A549 (cell line): Measurements from ENCODE around the gene APRT.

ENCODE experiments used
- BHLHE40 ChIP-seq: IDR thresholded peaks from 2 replicates; pipeline ENCODE4 v1.6.1; 2012; ENCODE audit warnings: low read depth, low read length, inconsistent platforms
- EP300 ChIP-seq, 2 experiments: fragments of >200 bp; sonication (Bioruptor Twin); formaldehyde crosslinking; IDR thresholded peaks; 2 replicates in 1 of 2; 3 replicates in 1 of 2; pipeline ENCODE4 v1.6.1; 2016 to 2017
- NFE2L2 ChIP-seq: fragments of 150-350 bp; conservative IDR thresholded peaks from 2 replicates; pipeline ENCODE4 v1.6.1; 2014; ENCODE audit warnings: low read length
- REST ChIP-seq: fragments of 200-600 bp; sonication (generic); IDR thresholded peaks from 2 replicates; pipeline ENCODE4 v1.6.1; 2016; ENCODE audit warnings: antibody characterized with exemption, mild to moderate bottlenecking, moderate library complexity
- RFX5 ChIP-seq: fragments of 450-650 bp; IDR thresholded peaks from 2 replicates; pipeline ENCODE4 v1.7.1; 2014; ENCODE audit warnings: antibody characterized with exemption, mild to moderate bottlenecking, moderate library complexity
- ZC3H11A ChIP-seq: fragments of 450-650 bp; IDR thresholded peaks from 2 replicates; pipeline ENCODE4 v1.6.1; 2014; ENCODE audit warnings: antibody characterized with exemption, mild to moderate bottlenecking
- TF ChIP-seq, protein P1 (sequence below): fragments of >200 bp; sonication (Bioruptor Twin); formaldehyde crosslinking; IDR thresholded peaks from 3 replicates; pipeline ENCODE4 v1.5.1; 2016

- TF ChIP-seq RFX5: no peak
- no peak for TF ChIP-seq NFE2L2
- TF ChIP-seq ZC3H11A: no peak
- no peak for TF ChIP-seq REST
- TF ChIP-seq BHLHE40: no peak
- no peak for TF ChIP-seq EP300 (IDR thresholded peaks at IDR 0.05)
- TF ChIP-seq, protein P1, sequence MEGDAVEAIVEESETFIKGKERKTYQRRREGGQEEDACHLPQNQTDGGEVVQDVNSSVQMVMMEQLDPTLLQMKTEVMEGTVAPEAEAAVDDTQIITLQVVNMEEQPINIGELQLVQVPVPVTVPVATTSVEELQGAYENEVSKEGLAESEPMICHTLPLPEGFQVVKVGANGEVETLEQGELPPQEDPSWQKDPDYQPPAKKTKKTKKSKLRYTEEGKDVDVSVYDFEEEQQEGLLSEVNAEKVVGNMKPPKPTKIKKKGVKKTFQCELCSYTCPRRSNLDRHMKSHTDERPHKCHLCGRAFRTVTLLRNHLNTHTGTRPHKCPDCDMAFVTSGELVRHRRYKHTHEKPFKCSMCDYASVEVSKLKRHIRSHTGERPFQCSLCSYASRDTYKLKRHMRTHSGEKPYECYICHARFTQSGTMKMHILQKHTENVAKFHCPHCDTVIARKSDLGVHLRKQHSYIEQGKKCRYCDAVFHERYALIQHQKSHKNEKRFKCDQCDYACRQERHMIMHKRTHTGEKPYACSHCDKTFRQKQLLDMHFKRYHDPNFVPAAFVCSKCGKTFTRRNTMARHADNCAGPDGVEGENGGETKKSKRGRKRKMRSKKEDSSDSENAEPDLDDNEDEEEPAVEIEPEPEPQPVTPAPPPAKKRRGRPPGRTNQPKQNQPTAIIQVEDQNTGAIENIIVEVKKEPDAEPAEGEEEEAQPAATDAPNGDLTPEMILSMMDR: no peak
These were observed 30.0 kb upstream of the APRT start for GRCh38 chr16:88841521-88842307.
